ENCODE data around the gene BMPR1A.
"Not testable (repeated sequence)": the region's sequence is repeated elsewhere in the genome, so short reads cannot be mapped to it uniquely, and the experiment has no call there.

BMPR1A gene

GRCh38 chr10:86862786-86863483 is 106.5 kb downstream of the BMPR1A start:
- Histone ChIP-seq H3K36me3 (ENCODE audit: insufficient read depth, low read length) (no peaks in the 10 kb centered on the region), H3K9ac (ENCODE audit: low read depth, low read length, poor library complexity, severe bottlenecking) (no peak overlapping the region), H3K79me2 (ENCODE audit: insufficient read depth, low read length) (no peaks in the 10 kb centered on the region), H3K4me3 (ENCODE audit: low read length, poor library complexity, severe bottlenecking) (no peak overlapping the region), H3K9me3 (ENCODE audit: insufficient read depth, low read depth, low read length) (no peaks in the 10 kb centered on the region), H3K27me3 (ENCODE audit: insufficient read depth, low read length, poor library complexity, severe bottlenecking) (no peaks in the 10 kb centered on the region), H3F3A (ENCODE audit: low read depth) (no peaks in the 10 kb centered on the region), H3K9me2 (replicated peaks; ENCODE audit: low read depth, low read length) (no peaks in the 10 kb centered on the region), H3K4me1 (ENCODE audit: insufficient read depth, low read length, poor library complexity, severe bottlenecking) (no peaks in the 10 kb centered on the region), H3K4me2 (ENCODE audit: low read depth, low read length, poor library complexity, severe bottlenecking) (no peak overlapping the region), H4K20me1 (ENCODE audit: insufficient read depth, low read length, poor library complexity, severe bottlenecking) (no peaks in the 10 kb centered on the region), H2AFZ (ENCODE audit: low read length) (no peak overlapping the region)
- no peak for TF ChIP-seq EZH2phosphoT487 (IDR thresholded peaks at IDR 0.05; ENCODE audit: borderline replicate concordance)

DNA sequence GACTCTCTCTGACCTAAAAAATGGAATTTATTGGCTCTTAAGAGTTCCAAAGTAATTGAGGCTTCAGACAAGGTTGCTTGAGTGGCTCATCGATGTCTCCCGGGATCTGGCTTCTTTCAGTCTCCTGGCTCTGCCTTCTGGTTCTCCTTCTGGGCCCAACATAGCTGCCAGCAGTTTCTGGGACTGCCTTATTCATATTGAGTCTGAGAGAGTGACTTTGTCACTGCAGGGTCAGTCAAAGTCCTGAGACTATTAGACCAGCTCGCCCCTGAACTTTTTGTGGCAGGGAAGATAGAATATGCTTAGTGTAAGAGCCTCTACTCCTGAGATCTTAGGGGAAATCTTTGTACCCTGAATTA is 107.0 kb downstream of the BMPR1A start:
- TF ChIP-seq, protein P1, sequence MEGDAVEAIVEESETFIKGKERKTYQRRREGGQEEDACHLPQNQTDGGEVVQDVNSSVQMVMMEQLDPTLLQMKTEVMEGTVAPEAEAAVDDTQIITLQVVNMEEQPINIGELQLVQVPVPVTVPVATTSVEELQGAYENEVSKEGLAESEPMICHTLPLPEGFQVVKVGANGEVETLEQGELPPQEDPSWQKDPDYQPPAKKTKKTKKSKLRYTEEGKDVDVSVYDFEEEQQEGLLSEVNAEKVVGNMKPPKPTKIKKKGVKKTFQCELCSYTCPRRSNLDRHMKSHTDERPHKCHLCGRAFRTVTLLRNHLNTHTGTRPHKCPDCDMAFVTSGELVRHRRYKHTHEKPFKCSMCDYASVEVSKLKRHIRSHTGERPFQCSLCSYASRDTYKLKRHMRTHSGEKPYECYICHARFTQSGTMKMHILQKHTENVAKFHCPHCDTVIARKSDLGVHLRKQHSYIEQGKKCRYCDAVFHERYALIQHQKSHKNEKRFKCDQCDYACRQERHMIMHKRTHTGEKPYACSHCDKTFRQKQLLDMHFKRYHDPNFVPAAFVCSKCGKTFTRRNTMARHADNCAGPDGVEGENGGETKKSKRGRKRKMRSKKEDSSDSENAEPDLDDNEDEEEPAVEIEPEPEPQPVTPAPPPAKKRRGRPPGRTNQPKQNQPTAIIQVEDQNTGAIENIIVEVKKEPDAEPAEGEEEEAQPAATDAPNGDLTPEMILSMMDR (conservative IDR thresholded peaks at IDR 0.05; ENCODE audit: low read length): no peak
- TF ChIP-seq EZH2phosphoT487 (IDR thresholded peaks at IDR 0.05; ENCODE audit: borderline replicate concordance): no peak
- H3K9me3 ChIP-seq (ENCODE audit: insufficient read depth, low read depth, low read length): no peaks in the 10 kb centered on the region
- no peaks in the 10 kb centered on the region for H3K79me2 ChIP-seq (ENCODE audit: insufficient read depth, low read length)
- H3K27me3 ChIP-seq (ENCODE audit: insufficient read depth, low read length, poor library complexity, severe bottlenecking): no peaks in the 10 kb centered on the region
- H3K36me3 ChIP-seq (ENCODE audit: insufficient read depth, low read length): no peaks in the 10 kb centered on the region
- no peaks in the 10 kb centered on the region for H3F3A ChIP-seq (ENCODE audit: low read depth)
- H3K4me2 ChIP-seq (ENCODE audit: low read depth, low read length, poor library complexity, severe bottlenecking): no peak overlapping the region
- no peaks in the 10 kb centered on the region for H3K4me1 ChIP-seq (ENCODE audit: insufficient read depth, low read length, poor library complexity, severe bottlenecking)
- no peak overlapping the region for H3K9ac ChIP-seq (ENCODE audit: low read depth, low read length, poor library complexity, severe bottlenecking)
- H3K9me2 ChIP-seq (replicated peaks; ENCODE audit: low read depth, low read length): no peaks in the 10 kb centered on the region
- no peak overlapping the region for H3K4me3 ChIP-seq (ENCODE audit: low read length, poor library complexity, severe bottlenecking)
- H4K20me1 ChIP-seq (ENCODE audit: insufficient read depth, low read length, poor library complexity, severe bottlenecking): no peaks in the 10 kb centered on the region
- H2AFZ ChIP-seq (ENCODE audit: low read length): no peak overlapping the region

GRCh38 chr10:86865011-86865811 is 108.8 kb downstream of the BMPR1A start:
- not testable (repeated sequence) for H3K4me2 ChIP-seq (ENCODE audit: low read depth, low read length, poor library complexity, severe bottlenecking)

DNA sequence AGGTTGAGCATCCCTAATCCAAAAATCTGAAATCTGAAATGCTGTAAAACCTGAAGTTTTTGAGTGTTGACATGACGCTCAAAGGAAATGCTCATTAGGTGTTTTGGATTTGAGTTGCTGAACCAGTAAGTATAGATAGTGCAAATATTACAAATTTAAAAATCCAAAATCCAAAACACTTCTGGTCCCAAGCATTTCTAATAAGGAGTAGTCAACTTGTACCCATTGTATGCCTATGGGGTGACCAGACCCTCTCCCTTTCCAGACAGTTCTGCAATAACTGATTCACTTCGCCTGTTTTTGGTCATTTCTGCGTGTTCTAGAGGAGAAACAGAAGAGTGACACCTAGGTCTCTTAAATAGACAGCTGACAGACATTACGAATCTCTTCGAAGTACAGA is 110.7 kb downstream of the BMPR1A start:
- Histone ChIP-seq H3K9ac (ENCODE audit: low read depth, low read length, poor library complexity, severe bottlenecking) (no peak overlapping the region), H3K4me1 (ENCODE audit: insufficient read depth, low read length, poor library complexity, severe bottlenecking) (no peaks in the 10 kb centered on the region)

More at GRCh38 chr10:86865011-86865811, 108.8 kb downstream of the BMPR1A start:
- not testable (repeated sequence) for H3K4me1 ChIP-seq (ENCODE audit: insufficient read depth, low read length, poor library complexity, severe bottlenecking); H3K9me2 ChIP-seq (replicated peaks; ENCODE audit: low read depth, low read length); H2AFZ ChIP-seq (ENCODE audit: low read length); H4K20me1 ChIP-seq (ENCODE audit: insufficient read depth, low read length, poor library complexity, severe bottlenecking); H3K9ac ChIP-seq (ENCODE audit: low read depth, low read length, poor library complexity, severe bottlenecking); H3K4me3 ChIP-seq (ENCODE audit: low read length, poor library complexity, severe bottlenecking); H3K27me3 ChIP-seq (ENCODE audit: insufficient read depth, low read length, poor library complexity, severe bottlenecking); H3K79me2 ChIP-seq (ENCODE audit: insufficient read depth, low read length); H3K36me3 ChIP-seq (ENCODE audit: insufficient read depth, low read length); H3F3A ChIP-seq (ENCODE audit: low read depth); H3K9me3 ChIP-seq (ENCODE audit: insufficient read depth, low read depth, low read length)

More for the DNA sequence above, 110.7 kb downstream of the BMPR1A start:
- Histone ChIP-seq H3K9me2 (replicated peaks; ENCODE audit: low read depth, low read length) (no peaks in the 10 kb centered on the region), H3K27me3 (ENCODE audit: insufficient read depth, low read length, poor library complexity, severe bottlenecking) (no peaks in the 10 kb centered on the region), H3K9me3 (ENCODE audit: insufficient read depth, low read depth, low read length) (no peaks in the 10 kb centered on the region), H4K20me1 (ENCODE audit: insufficient read depth, low read length, poor library complexity, severe bottlenecking) (no peaks in the 10 kb centered on the region), H3K36me3 (ENCODE audit: insufficient read depth, low read length) (no peaks in the 10 kb centered on the region), H3F3A (ENCODE audit: low read depth) (no peaks in the 10 kb centered on the region), H3K4me3 (ENCODE audit: low read length, poor library complexity, severe bottlenecking) (no peak overlapping the region), H3K4me2 (ENCODE audit: low read depth, low read length, poor library complexity, severe bottlenecking) (no peak overlapping the region), H3K79me2 (ENCODE audit: insufficient read depth, low read length) (no peaks in the 10 kb centered on the region), H2AFZ (ENCODE audit: low read length) (no peak overlapping the region)
- no peak for TF ChIP-seq EZH2phosphoT487 (IDR thresholded peaks at IDR 0.05; ENCODE audit: borderline replicate concordance)
- TF ChIP-seq, protein P1 (conservative IDR thresholded peaks at IDR 0.05; ENCODE audit: low read length): no peak

All from Loucy (cell line).